ENCODE data around the gene PGPEP1. TPM values are rescaled to one million over a fixed set of nuclear protein-coding genes. Genes with fewer than 3 reads are reported as not detected.

Gene PGPEP1
- total and polyA plus RNA-seq, 10 of the 15 experiments (the other 5 are each of a cell fraction or from before 2014, with no cell fraction given): 13.8 to 39.4 (median 17.0) TPM

DNA sequence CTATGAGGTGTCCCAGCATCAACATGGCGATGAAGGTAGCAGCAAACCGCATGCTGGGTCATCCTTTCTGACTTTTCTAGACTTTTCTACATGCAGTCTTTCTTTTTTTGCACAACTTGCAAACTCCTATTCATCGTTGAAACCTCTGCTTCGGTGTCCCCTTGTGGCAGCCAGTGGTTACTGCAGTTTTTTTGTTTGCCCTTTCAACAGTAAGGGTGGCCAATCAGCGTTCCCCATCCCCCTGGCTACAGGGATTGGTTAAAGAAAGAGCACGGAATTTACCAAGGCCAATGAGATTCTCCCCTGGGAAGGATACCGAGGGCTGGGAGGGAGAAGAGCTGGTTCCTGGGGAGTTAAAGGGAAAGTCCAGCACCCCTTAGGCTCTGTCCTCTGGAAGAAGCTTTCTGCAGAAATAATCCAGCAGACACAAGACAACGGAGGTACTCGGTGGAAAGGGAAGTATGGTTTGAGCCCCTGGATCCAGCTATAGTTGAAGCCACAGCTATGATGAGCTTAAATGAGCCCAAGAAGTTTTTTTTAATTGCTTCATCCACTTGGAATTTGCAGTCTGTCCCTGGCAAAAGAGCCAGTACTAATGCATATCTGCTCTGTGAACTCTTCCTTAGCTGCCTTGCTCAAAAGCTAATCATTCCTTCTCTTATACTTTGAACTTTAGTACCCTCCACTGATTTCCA is 11.9 kb upstream of the PGPEP1 start (continued):
- TF ChIP-seq, protein P1, sequence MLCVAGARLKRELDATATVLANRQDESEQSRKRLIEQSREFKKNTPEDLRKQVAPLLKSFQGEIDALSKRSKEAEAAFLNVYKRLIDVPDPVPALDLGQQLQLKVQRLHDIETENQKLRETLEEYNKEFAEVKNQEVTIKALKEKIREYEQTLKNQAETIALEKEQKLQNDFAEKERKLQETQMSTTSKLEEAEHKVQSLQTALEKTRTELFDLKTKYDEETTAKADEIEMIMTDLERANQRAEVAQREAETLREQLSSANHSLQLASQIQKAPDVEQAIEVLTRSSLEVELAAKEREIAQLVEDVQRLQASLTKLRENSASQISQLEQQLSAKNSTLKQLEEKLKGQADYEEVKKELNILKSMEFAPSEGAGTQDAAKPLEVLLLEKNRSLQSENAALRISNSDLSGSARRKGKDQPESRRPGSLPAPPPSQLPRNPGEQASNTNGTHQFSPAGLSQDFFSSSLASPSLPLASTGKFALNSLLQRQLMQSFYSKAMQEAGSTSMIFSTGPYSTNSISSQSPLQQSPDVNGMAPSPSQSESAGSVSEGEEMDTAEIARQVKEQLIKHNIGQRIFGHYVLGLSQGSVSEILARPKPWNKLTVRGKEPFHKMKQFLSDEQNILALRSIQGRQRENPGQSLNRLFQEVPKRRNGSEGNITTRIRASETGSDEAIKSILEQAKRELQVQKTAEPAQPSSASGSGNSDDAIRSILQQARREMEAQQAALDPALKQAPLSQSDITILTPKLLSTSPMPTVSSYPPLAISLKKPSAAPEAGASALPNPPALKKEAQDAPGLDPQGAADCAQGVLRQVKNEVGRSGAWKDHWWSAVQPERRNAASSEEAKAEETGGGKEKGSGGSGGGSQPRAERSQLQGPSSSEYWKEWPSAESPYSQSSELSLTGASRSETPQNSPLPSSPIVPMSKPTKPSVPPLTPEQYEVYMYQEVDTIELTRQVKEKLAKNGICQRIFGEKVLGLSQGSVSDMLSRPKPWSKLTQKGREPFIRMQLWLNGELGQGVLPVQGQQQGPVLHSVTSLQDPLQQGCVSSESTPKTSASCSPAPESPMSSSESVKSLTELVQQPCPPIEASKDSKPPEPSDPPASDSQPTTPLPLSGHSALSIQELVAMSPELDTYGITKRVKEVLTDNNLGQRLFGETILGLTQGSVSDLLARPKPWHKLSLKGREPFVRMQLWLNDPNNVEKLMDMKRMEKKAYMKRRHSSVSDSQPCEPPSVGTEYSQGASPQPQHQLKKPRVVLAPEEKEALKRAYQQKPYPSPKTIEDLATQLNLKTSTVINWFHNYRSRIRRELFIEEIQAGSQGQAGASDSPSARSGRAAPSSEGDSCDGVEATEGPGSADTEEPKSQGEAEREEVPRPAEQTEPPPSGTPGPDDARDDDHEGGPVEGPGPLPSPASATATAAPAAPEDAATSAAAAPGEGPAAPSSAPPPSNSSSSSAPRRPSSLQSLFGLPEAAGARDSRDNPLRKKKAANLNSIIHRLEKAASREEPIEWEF (IDR thresholded peaks at IDR 0.05; ENCODE audit: insufficient replicate concordance, low read depth, low read length): no peak
- peak; percentile 85 for TF ChIP-seq RFX5 (IDR thresholded peaks at IDR 0.05; ENCODE audit: low read depth, low read length)
- TF ChIP-seq SREBF1 (IDR thresholded peaks at IDR 0.05; ENCODE audit: low read length): no peak
- TF ChIP-seq, protein P2, sequence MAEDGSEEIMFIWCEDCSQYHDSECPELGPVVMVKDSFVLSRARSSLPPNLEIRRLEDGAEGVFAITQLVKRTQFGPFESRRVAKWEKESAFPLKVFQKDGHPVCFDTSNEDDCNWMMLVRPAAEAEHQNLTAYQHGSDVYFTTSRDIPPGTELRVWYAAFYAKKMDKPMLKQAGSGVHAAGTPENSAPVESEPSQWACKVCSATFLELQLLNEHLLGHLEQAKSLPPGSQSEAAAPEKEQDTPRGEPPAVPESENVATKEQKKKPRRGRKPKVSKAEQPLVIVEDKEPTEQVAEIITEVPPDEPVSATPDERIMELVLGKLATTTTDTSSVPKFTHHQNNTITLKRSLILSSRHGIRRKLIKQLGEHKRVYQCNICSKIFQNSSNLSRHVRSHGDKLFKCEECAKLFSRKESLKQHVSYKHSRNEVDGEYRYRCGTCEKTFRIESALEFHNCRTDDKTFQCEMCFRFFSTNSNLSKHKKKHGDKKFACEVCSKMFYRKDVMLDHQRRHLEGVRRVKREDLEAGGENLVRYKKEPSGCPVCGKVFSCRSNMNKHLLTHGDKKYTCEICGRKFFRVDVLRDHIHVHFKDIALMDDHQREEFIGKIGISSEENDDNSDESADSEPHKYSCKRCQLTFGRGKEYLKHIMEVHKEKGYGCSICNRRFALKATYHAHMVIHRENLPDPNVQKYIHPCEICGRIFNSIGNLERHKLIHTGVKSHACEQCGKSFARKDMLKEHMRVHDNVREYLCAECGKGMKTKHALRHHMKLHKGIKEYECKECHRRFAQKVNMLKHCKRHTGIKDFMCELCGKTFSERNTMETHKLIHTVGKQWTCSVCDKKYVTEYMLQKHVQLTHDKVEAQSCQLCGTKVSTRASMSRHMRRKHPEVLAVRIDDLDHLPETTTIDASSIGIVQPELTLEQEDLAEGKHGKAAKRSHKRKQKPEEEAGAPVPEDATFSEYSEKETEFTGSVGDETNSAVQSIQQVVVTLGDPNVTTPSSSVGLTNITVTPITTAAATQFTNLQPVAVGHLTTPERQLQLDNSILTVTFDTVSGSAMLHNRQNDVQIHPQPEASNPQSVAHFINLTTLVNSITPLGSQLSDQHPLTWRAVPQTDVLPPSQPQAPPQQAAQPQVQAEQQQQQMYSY (CRISPR knock-in tag; IDR thresholded peaks at IDR 0.05): no peak
- TF ChIP-seq MXI1 (IDR thresholded peaks at IDR 0.05; ENCODE audit: low read depth, low read length): 0 out of 2 replicates have a peak, but pooled peaks have one; percentile 43
- no peak for TF ChIP-seq IRF4 (IDR thresholded peaks at IDR 0.05; ENCODE audit: low read depth, low read length)
- no peak for TF ChIP-seq SIN3A (IDR thresholded peaks at IDR 0.05; ENCODE audit: low read depth, low read length)
- peak; percentile 32 for TF ChIP-seq FOS (IDR thresholded peaks at IDR 0.05; ENCODE audit: borderline replicate concordance, extremely low read depth, insufficient read length)
- TF ChIP-seq, protein P3, sequence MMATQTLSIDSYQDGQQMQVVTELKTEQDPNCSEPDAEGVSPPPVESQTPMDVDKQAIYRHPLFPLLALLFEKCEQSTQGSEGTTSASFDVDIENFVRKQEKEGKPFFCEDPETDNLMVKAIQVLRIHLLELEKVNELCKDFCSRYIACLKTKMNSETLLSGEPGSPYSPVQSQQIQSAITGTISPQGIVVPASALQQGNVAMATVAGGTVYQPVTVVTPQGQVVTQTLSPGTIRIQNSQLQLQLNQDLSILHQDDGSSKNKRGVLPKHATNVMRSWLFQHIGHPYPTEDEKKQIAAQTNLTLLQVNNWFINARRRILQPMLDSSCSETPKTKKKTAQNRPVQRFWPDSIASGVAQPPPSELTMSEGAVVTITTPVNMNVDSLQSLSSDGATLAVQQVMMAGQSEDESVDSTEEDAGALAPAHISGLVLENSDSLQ (IDR thresholded peaks at IDR 0.05): peak; percentile 56; the same call in 1 of the 2 replicates
- TF ChIP-seq TCF12 (IDR thresholded peaks at IDR 0.05; ENCODE audit: low read depth, low read length): no peak
- TF ChIP-seq, protein P4, sequence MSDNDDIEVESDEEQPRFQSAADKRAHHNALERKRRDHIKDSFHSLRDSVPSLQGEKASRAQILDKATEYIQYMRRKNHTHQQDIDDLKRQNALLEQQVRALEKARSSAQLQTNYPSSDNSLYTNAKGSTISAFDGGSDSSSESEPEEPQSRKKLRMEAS (IDR thresholded peaks at IDR 0.05; ENCODE audit: low read depth, low read length): no peak; the same call in 1 of the 2 replicates
- TF ChIP-seq, protein P5, sequence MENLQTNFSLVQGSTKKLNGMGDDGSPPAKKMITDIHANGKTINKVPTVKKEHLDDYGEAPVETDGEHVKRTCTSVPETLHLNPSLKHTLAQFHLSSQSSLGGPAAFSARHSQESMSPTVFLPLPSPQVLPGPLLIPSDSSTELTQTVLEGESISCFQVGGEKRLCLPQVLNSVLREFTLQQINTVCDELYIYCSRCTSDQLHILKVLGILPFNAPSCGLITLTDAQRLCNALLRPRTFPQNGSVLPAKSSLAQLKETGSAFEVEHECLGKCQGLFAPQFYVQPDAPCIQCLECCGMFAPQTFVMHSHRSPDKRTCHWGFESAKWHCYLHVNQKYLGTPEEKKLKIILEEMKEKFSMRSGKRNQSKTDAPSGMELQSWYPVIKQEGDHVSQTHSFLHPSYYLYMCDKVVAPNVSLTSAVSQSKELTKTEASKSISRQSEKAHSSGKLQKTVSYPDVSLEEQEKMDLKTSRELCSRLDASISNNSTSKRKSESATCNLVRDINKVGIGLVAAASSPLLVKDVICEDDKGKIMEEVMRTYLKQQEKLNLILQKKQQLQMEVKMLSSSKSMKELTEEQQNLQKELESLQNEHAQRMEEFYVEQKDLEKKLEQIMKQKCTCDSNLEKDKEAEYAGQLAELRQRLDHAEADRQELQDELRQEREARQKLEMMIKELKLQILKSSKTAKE (IDR thresholded peaks at IDR 0.05; ENCODE audit: low read depth, poor library complexity, severe bottlenecking): no peak
- peak; percentile 25 for TF ChIP-seq BRCA1 (IDR thresholded peaks at IDR 0.05; ENCODE audit: low read depth, low read length)
